Stimulated activated CD4-positive, alpha-beta T cell treated with anti-CD3 and anti-CD28 coated beads, TNF-alpha, amount 100 ng/mL, for 1 hour (primary cell): ENCODE data around the gene DCST1.
A peak's percentile ranks its signal among the peaks of the same experiment; 100 is the strongest.

Source experiments
- DNase-seq, 3 donors: peaks; one replicate each; pipeline ENCODE4 v3.0.0-alpha.2; 2020; ENCODE audit warnings: low read depth in 3 of 3, low spot score in 1 of 3

DCST1 gene

GRCh38 chr1:155071701-155072100 lies 38.1 kb downstream of the DCST1 start:
- no peak for DNase-seq

DNA sequence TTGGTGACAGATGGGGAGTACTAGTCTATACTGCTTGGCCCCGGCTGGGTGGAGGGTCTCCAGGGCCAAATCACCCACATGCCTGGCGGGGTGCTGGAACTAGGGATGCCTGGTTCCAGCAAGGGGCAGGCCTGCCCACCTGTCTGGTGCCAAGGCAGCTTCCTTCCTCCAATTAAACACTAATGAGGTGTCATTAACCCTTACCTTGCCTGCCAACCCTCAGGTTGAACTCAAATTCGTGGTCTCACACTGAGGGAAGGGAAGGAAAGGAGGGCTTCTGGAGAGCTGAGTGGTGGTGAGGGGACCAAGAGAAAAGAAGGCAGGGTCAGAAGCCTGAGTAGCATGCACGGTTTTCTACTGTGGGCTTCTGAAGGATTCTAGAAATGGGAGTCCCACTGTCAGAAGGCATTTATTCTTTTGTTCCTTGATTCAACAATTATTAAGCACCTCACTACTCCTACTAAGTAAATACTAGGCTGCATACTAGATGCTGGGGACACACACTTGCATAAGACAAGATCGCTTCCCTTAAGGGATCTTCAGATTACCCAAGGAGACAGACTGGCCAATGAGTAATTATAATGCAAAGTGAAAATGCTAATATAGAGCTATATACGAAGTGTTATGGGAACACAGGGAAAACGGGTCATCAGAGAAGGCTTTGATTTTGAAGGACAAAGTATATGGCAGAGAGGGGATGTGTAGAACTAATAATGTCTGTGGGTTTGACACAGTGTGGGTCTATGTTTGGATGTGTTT lies 39.1 kb downstream of the DCST1 start:
- no peak for DNase-seq

GRCh38 chr1:155073377-155074242 lies 40.0 kb downstream of the DCST1 start:
- no peak for DNase-seq

DNA sequence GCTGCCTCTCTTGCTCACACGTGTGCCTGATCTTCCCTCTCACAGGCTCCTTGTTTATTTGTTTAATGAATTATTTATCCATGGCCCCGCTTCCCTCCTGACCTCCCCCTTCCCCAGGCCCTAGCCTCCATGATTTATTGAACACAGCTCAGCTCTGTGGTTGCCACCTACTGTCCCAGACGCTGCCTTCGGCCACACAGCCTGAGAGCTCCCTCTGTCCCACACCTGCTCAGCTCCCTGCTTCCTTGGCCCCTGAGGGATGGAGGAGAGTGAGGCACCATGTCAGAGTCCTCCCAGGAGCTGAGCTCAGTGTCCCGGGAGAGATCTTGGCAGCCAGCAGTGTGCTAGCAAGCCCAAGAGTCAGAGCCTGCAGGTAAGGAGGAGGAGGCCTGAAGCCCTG lies 41.9 kb downstream of the DCST1 start:
- no peak for DNase-seq

DNA sequence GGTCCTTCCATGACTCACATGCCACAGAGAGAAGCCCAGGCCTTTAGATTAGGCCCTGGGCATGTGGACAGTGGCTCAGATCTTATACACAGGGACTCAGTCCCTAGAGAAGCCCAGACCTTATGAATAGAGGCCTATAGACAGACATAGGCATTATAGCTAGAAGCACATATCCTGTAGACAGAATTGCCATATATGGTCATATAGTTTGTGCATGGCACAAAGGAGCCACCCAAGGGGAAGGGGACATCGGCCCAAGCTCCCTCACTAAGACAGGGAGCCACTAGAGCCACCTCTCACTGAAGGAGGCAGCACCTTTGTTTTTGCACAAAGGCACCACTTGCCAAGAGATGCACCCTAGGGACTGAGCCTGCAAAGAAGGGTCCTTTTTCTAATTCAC lies 42.7 kb downstream of the DCST1 start:
- DNase-seq: no peak

- DNase-seq: no peak
Measured at GRCh38 chr1:155077346-155077745, 43.7 kb downstream of the DCST1 start.

DNA sequence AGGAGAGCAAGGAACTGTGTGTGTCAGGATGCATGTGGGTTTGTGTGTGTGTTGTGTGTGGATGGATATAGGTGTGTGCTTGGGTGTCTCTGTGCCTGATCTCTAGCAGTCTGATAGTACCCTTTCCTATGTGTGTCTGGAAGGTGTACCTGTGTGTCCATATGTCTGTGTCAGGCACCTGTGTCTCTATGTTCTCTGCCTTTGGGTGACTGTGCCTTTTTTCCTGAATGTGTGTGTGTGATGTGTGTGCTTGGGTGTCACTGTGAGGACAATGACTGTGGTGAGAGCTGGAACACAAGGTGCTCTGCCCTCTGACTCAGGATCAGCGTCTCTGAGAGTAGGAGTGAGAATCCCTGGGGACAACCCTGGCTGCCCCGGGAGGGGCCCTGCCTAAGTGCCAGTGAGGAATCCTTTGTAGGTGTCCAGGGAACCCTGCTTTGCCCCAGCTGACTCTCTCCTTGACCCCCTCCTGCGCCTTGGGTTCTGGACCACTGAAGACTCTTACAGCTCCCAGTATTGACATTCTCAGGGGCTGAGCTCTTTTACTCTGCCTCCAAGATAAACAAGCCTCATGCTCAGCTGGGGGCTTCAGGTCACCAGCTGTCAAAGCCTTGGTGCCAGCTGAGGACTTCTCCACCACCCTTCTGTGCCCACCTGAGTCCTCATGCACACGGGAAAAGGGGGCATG lies 44.3 kb downstream of the DCST1 start:
- no peak for DNase-seq

- peak in 2 of 3 donors; percentile 43 to 64 for DNase-seq
Measured at GRCh38 chr1:155078469-155079209, 45.0 kb downstream of the DCST1 start, which contains the start of gene EFNA3. Gene EFNA3, plus strand, starts transcription at chr1:155078837. Its CDS starts 105 bp downstream, at chr1:155078942.

- no peak for DNase-seq
Measured at GRCh38 chr1:155079210-155079486, 45.5 kb downstream of the DCST1 start.

GRCh38 chr1:155079487-155080311 lies 46.1 kb downstream of the DCST1 start:
- DNase-seq: no peak

GRCh38 chr1:155080312-155081228 lies 46.9 kb downstream of the DCST1 start:
- DNase-seq: no peak

DNA sequence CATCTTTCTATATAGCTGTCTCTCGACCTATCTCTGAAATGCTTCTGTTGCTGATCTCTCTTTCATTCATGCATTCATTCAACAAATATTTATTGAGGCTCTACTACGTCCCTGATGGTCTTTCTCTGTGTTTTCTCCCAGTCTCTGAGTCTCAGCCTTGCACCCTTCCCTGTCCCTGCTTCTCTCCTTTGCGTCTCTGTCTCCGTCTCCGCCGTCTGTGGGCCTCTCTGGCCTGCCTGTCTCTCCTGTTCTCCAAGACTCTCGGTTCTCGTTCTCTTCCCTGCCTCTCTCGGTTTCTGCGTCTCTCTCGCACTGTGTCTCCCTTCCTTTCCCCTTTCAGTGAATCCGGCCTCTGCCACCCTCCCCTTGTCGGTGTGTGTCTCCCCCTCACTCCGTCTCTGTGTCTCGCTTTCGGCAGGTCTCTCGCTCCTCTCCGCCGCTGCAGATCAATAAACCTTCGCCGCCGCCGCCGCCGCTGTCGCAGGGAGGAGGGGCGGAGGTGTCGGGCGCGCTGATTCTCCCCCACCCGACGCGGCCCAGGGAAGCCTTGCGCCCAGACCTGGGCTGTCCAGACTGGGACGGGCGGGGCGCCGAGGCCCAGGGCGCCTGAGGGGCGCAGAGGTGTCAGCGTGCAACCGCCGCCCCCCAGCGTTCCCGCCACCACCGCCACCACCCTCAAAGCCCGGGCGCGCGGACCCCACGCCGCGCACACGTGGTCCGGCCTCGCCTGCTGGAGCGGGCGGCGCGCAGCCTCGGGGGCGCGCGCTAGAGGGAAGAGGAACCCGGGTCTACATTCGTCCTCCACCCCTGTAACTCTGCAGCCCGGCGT lies 48.1 kb downstream of the DCST1 start:
- DNase-seq: no peak

GRCh38 chr1:155082301-155083051 lies 48.9 kb downstream of the DCST1 start:
- no peak for DNase-seq

GRCh38 chr1:155083052-155083541 lies 49.5 kb downstream of the DCST1 start:
- no peak for DNase-seq

GRCh38 chr1:155083865-155084721 lies 50.5 kb downstream of the DCST1 start:
- no peak for DNase-seq

- peak; percentile 73 to 86 (median 77) for DNase-seq
Measured at GRCh38 chr1:155084722-155085503, 51.3 kb downstream of the DCST1 start.
